NCI-H526 (cell line): ENCODE data around the gene DENND2A.
"Not testable (repeated sequence)": the region's sequence is repeated elsewhere in the genome, so short reads cannot be mapped to it uniquely, and the experiment has no call there.

ENCODE experiments used
- DNase-seq, 2 experiments: peaks; one replicate each; lab custom pipeline; 2025; lab: John Stamatoyannopoulos, UW

The DENND2A gene

GRCh38 chr7:140619915-140620510 lies 20.6 kb downstream of the DENND2A start:
- DNase-seq, result not testable (repeated sequence)

DNA sequence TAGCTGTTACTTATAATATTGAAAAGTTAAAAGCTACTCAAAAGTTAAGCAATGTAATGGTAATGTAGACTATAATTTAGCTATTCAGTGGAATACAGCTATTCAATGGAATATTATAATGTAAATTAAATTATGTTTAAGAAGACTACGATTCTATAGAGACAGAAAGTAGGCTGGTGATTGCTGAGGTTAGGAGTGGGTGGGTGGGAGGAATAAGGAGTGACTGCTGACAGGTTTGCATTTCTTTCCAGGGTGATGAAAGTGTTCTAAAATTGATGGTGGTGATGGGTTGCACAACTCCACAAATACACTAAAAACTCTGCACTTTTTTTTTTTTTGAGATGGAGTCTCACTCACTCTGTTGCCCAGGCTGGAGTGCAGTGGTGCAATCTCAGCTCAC lies 21.4 kb downstream of the DENND2A start:
- DNase-seq, result no peak

- no peak for DNase-seq
These were observed 22.3 kb downstream of the DENND2A start for GRCh38 chr7:140618306-140618705.

DNA sequence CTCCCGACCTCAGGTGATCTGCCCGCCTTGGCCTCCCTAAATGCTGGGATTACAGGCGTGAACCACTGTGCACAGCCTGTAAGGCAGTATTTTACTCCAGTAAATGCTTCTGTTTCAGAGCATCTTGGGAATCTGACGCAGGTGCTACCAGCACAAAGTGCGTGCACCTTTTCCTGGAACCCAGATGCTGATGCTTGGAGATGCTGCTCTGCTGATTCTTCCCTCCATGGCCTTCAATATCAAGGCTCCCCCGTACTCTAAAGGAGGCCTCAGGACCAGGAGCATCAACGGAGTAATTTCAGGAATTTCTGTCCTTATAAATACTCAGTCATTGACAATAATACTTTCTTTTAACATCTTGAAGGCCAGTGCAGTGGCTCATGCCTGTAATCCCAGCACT lies 23.5 kb downstream of the DENND2A start:
- DNase-seq, result no peak

GRCh38 chr7:140616328-140616727 lies 24.3 kb downstream of the DENND2A start:
- no peak for DNase-seq

DNA sequence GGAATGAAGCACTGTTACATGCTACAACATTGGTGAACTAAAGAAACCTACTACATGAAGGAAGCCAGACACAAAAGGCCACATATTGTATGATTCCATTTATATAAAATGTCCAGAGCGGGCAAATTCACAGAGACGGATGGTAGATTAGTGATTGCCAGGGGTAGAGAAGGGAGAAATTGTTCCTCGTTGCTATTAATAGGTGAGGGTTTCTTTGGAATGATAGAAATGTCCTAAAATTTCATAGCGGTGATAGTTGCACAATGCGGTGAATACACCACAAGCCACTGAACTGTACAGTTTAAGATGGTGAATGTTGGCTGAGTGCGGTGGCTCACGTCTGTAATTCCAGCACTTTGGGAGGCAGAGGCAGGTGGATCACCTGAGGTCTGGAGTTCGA lies 29.0 kb downstream of the DENND2A start:
- no peak for DNase-seq

GRCh38 chr7:140610204-140611165 lies 30.1 kb downstream of the DENND2A start:
- DNase-seq, result no peak

GRCh38 chr7:140609646-140610045 lies 31.0 kb downstream of the DENND2A start:
- DNase-seq, result no peak

DNA sequence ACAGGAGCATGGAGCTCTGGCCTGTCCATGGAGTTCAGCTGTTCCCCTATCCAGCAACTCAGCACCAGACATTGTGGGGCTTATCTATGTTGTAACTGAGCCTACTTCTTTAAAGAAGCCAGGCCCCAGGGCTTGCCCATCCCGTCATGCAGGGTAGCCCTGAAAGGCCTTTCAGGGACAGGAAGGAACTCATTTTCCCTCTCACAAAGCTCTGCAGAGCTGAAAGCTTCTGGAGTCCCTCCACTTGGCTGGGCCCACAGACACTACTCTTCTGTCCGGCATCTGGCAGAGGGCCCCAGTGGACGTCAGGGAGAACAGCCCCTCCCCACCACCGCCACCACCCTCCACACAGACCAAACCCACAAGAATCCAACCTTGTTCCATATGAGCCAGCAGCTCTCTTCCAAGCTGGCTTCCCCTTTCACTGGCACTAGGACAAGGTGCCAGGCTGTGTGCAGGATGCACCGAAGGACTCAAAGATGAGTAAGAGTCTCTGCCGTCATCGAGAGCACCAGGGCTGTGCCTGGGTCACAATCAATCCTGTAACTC lies 33.1 kb downstream of the DENND2A start:
- no peak for DNase-seq

GRCh38 chr7:140605337-140605736 lies 35.3 kb downstream of the DENND2A start:
- DNase-seq, result no peak

DNA sequence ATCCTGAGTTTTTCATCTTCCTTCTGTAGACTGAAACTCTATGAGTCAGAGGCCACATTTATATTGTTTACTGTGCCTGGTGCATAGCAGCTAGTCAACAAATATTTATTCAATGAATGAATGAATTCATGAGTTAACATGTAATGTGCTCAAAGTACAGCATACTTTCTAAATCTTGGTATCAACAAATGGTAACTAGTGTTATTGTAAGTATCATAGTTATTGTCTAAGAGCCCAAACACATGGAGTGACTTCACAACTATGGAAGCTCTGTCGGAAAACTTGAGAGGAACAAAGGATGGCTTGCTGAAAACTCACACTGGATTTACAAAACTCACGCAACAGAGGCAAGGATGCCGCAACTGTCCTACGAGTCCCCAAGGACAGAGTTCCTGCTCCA lies 35.9 kb downstream of the DENND2A start:
- no peak for DNase-seq

DNA sequence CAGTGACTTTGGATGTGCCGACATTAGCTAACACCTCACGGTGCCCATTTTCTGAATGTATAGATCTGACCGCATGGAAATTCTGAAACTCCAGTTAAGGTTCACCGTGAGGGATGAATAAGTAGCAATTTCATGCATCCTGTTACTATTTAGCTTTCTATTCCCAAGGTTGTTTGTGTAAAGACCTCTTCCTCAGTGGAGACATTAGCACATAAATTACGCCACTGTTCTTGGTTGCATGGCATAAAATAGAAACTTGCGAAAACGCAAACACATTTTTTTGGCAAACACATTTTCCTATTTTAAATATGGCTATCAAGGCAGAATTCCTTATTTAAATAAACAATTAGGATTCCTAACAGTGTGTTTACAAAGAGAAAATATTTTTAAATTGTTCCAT lies 36.5 kb downstream of the DENND2A start:
- DNase-seq, result no peak

GRCh38 chr7:140601566-140602174 lies 38.9 kb downstream of the DENND2A start:
- no peak for DNase-seq

- DNase-seq, result no peak
These were observed 40.3 kb downstream of the DENND2A start for GRCh38 chr7:140600341-140600740.

GRCh38 chr7:140597428-140597949 lies 43.1 kb downstream of the DENND2A start:
- DNase-seq, result no peak

DNA sequence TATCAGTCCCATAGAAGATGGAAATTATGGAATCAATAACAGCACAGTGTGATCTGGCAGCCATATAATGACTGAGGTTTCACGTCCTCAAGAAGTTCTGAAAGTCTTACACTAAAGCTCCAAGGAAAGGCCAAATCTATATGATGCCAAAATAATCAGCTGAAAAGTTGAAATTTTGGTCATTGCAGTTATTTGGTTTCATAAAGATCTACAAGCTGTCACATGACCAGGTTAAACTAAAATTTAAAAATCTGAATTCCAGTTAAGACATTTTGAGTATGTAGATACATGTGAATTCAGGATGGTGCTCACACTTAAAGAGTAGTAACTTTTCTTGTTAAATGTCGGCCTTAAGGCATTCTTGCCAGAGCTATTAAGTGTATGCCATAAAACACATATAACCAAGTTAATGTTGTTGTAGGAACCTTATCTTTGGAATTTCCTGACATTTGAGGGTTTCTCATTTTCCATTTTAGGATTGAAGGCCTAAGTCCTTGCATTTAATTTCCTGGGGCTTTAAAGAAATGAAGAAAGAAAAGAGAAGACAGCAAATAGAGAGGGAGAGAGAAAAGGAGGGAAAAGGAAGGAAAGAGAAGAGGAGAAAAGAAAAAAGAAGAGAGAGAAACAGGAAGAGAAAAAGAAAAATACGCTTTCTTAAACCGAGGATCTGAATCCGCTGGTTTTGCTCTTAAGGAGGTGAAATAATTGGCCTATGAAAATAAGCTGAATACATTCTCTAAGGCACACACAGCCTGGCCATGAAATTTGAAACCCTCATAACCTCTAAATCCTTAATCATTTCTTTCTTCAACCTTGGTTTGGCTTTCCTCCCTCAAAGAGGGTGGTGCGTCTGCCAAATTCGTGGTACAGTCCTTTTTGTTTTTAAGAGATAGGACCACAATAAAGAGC lies 43.8 kb downstream of the DENND2A start:
- no peak for DNase-seq

- no peak for DNase-seq
These were observed 45.0 kb downstream of the DENND2A start for GRCh38 chr7:140595468-140596092.

- no peak for DNase-seq
These were observed 46.4 kb downstream of the DENND2A start for GRCh38 chr7:140594131-140594691.

DNA sequence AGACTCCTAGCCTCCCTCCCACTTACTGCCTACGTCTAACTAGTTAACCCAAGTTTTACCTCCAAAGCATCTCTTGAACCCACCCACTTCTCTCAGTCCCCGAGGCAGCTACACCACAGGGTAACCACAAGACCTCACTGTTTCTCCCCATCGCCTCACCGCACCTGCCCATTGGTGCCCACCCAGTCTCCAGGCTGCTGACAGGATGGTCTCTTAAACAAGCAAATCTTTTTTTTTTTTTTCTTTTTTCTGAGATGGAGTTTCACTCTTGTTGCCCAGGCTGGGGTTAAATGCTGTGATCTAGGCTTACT lies 47.0 kb downstream of the DENND2A start:
- DNase-seq, result no peak

DNA sequence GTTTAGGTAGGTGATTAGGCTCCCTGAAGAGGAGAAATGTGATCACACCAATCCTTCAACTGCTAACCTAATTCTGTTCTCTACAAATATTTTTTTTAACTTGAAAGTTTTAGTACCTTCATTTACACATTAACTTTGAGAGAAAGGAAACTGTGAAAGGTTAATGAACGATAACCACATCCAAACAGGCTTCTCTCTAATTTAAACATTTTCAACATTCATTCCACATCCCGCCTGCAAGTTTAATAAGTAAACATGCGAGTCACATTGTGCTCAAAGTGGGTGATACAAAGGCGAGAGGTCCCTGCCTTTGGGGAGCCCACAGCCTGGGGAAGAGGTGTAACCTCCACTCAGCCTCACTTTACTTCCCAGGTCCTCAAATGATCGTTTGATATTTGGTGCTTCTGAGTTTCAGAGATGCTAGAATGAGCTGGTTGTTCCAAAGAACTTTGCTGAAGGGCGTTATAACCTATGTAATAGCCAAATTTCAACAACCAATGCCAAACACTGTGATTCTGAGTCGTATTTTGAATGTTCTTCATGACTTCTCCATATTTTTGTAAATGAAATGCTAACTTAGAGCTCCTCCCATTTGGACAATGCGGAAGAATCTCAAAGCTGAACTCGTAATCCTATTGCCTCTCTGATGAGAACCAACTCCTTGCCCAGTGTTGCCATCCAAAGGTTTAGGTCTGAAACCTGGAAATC lies 47.5 kb downstream of the DENND2A start:
- no peak for DNase-seq
